Gastroesophageal sphincter (tissue), 3 donors: ENCODE measurements around the gene SLC38A9.

Source experiments
- CTCF ChIP-seq, 4 experiments: fragments of 200-600 bp in 2 of 4; fragments of 450-650 bp in 2 of 4; sonication (generic) in 1 of 4; IDR thresholded peaks; one replicate each; pipeline ENCODE4 v1.5.1; 2017 to 2019; ENCODE audit warnings: antibody characterized with exemption in 4 of 4, mild to moderate bottlenecking in 2 of 4, moderate library complexity in 2 of 4
- POLR2A ChIP-seq, 2 donors: fragments of 450-650 bp; IDR thresholded peaks; one replicate each; pipeline ENCODE4 v1.6.1; 2017; ENCODE audit warnings: antibody characterized with exemption in 2 of 2, mild to moderate bottlenecking in 2 of 2, moderate library complexity in 1 of 2
- POLR2AphosphoS5 ChIP-seq: sonication (generic); formaldehyde crosslinking; IDR thresholded peaks from one replicate; pipeline ENCODE4 v1.6.1; 2017; ENCODE audit warnings: antibody characterized with exemption

GRCh38 chr5:55576661-55577060 is 135.5 kb downstream of the SLC38A9 start:
- TF ChIP-seq CTCF (IDR thresholded peaks at IDR 0.05) (no peak), POLR2AphosphoS5 (no peak), POLR2A (IDR thresholded peaks at IDR 0.05) (no peak)
